Endothelial cell of umbilical vein (primary cell): ENCODE results near the gene ZSWIM2.

Source experiments
- CTCF ChIP-seq, 2 donors: IDR thresholded peaks; 1 replicate in 1 of 2; 2 replicates in 1 of 2; pipeline ENCODE4 v1.5.1; 2011; ENCODE audit warnings: low read length in 2 of 2, mild to moderate bottlenecking in 2 of 2, moderate library complexity in 2 of 2, control low read depth in 1 of 2, inconsistent platforms in 1 of 2, low read depth in 1 of 2; ENCODE audit not compliant: insufficient read depth in 1 of 2; ENCODE audit errors: extremely low read depth in 1 of 2
- MAX ChIP-seq: IDR thresholded peaks from 2 replicates; pipeline ENCODE4 v1.6.1; 2011; ENCODE audit not compliant: insufficient read depth, insufficient read length
- MYC ChIP-seq: IDR thresholded peaks from one replicate; pipeline ENCODE4 v1.6.1; 2011; ENCODE audit warnings: mild to moderate bottlenecking, low read depth, low read length
- POLR2A ChIP-seq: IDR thresholded peaks from 2 replicates; pipeline ENCODE4 v1.6.1; 2012; ENCODE audit warnings: low read depth, mild to moderate bottlenecking, control low read depth, low read length
- POLR2AphosphoS5 ChIP-seq: IDR thresholded peaks from 2 replicates; pipeline ENCODE4 v1.6.1; 2012; ENCODE audit warnings: low read depth, mild to moderate bottlenecking, control low read depth, low read length, moderate library complexity; ENCODE audit not compliant: insufficient read depth

GRCh38 chr2:186822323-186822722 lies 26.6 kb downstream of the ZSWIM2 start:
- TF ChIP-seq CTCF (IDR thresholded peaks at IDR 0.05; ENCODE audit: extremely low read depth in 1 of 2, insufficient read depth in 1 of 2, low read depth in 1 of 2, low read length in 2 of 2) (no peak), MYC (no peak), POLR2A (no peak), MAX (no peak), POLR2AphosphoS5 (no peak)
